ENCODE measurements around the gene TSHZ3.

The TSHZ3 gene

GRCh38 chr19:31261019-31261602, 88.1 kb downstream of the TSHZ3 start:
- no peak for DNase-seq (ENCODE audit: low spot score)

GRCh38 chr19:31260171-31260933, 88.9 kb downstream of the TSHZ3 start:
- no peak for DNase-seq (ENCODE audit: low spot score)

- no peak for DNase-seq (ENCODE audit: low spot score)
These were observed 90.8 kb downstream of the TSHZ3 start for GRCh38 chr19:31258211-31259052.

DNA sequence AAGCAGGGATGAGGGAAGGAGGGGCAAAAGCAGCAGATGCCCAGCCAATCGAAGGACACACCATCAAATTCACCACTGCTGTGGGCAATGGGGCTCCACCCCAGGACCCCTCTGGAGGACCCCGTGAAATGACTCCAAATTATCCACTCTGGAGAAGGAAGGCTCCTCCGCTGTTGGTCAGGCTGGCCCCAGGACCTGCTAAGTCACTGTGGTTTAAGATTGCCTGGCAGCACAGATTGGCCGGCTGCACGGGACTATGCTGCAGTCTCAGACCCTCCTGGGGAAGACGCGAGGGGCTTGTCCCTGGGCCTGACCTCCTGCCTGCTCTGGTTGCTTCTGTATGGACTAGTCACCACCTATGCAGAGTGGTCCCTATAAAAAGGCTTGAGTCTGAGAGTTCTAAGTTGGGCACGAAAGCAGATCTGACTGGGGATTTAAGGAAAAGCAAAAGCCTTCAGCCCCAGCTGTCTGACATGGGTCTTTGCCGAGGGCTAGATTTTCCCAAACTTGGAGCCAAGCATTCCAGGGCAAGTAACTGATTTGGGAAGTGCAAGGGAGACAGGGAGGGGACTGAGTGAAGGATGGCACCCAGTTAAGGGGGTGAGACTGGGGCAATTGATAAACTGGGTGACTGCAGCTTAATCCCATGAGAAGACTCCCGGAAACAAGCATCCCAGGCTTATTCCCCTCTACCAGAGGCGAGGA, 91.7 kb downstream of the TSHZ3 start:
- no peak for DNase-seq (ENCODE audit: low spot score)

- no peak for DNase-seq (ENCODE audit: low spot score)
These were observed 92.2 kb downstream of the TSHZ3 start for GRCh38 chr19:31257025-31257424.

DNA sequence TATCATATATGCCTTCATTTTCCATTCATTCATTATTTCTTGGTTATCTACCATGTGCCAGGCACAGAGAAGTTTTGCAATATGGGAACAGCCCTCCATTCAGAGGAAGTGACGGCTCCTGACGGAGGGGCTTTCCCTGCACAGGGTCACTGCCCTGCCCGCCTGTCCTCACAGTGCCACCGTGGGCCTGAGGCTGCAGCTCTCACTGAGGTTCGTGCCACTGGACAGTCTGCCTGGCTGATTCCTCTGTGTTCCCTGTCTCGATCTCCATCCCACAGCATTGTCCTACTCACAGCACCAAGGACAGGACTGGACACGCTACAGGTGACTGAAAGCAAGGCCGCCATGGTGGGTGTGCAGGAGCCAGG, 92.7 kb downstream of the TSHZ3 start:
- DNase-seq (ENCODE audit: low spot score): no peak

DNA sequence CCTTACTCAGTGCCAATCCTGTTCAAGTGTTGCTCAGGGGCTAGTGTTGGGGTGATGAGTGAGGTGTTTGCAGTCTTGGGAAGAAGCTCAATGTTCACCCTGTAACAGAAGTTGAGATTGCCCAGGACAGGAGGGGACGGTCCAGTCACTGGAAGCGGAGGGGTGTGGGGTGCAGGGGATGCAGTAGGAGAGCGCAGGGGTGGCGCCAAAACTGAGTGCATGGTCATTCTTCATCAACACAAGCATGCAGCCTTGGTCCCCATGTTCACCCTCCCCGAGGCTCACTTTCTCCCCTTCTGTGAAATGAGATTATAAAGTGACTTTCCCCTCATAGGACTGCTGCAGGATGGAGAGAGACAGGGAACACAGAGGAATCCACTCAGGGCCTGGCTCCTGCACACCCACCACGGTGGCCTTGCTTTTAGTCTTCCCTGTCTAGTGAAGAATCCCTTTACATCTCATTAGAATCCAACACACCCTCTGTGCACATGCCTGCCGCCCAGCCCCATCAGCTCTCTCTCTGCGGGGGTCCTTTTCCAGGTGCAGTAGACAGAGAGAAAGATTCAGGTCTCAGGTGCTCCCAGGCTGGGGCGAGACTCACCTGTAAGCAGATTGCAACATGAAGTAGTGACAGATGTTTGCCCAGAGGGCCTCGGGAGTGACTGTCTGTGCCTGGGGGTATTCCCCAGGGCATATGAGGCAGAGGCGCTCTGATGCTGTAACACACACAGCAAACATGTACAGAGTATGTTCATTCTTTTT, 93.2 kb downstream of the TSHZ3 start:
- DNase-seq (ENCODE audit: low spot score): no peak

GRCh38 chr19:31255174-31255799, 93.9 kb downstream of the TSHZ3 start:
- no peak for DNase-seq (ENCODE audit: low spot score)

DNA sequence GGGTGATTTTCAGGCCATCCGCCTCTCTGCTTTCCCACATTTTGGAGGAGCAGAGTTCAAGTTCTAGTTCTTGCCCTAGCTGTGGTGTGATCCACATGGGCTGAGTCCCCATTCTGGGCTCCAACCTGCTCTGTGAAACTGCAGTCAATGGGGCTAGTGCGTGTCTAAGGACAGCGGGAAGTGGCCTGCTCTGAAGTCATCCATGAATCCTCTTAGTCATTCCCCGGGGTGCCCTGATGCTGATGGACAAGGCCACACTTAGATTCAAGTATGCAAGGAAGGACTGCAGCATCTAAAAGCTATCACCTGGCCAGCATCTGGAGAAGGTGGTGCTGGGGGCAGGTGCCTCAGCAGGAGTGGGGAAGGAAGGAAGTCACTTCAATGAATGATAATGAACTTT, 94.6 kb downstream of the TSHZ3 start:
- DNase-seq (ENCODE audit: low spot score): no peak

DNA sequence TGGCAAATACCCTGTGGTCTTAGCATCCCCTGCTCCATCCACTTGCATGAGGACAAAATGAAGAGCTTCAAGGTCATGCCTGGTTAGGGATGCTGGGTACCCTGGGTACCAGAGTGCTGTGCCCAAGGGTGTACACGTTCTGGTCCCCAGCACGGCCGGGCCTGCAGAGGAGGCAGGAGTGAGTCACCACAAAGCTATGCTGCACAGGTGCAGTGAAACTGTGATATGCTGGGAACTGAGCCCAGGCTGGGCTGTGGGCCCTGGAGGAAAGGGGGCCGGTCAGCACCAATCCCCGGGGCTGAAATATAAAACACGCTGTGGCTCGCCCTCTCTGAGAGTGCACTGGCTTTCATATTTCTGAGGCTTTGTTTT, 95.1 kb downstream of the TSHZ3 start:
- DNase-seq (ENCODE audit: low spot score): peak; percentile 10

- DNase-seq (ENCODE audit: low spot score): no peak
These were observed 95.6 kb downstream of the TSHZ3 start for GRCh38 chr19:31253526-31254179.

DNA sequence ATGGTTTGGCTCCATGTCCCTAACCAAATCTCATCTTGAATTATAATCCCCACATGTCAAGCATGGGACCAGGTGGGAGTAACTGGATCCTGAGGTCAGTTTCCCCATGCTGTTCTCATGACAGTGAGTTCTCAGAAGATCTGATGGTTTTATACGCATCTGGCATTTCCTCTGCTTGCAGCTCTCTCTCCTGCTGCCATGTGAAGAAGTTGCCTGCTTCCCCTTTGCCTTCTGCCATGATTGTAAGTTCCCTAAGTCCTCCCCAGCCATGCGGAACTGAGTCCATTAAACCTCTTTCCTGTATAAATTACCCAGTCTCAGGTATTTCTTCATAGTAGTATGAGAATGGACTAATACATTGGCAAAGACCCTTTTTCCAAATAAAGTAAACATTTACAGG, 96.8 kb downstream of the TSHZ3 start:
- DNase-seq (ENCODE audit: low spot score): no peak

DNA sequence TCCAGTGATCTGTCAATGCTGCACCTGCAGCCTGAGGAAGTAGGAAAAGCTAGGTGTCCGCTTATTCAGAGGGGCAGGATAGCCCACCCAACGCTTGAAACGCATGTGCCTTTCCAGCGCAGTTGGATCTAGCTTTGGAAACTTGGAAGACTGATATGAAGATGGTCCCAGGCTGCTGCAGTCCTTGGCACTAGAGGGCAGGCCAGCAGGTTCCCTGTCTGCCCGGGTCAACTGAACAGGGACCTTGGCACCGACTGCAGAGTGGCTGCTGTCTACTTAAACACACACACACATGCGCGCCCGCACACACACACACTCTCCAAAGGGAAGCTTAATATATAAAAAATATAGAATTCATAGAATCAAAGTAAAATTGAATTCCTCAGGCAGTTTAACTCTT, 100.0 kb downstream of the TSHZ3 start:
- no peak for DNase-seq (ENCODE audit: low spot score)

DNA sequence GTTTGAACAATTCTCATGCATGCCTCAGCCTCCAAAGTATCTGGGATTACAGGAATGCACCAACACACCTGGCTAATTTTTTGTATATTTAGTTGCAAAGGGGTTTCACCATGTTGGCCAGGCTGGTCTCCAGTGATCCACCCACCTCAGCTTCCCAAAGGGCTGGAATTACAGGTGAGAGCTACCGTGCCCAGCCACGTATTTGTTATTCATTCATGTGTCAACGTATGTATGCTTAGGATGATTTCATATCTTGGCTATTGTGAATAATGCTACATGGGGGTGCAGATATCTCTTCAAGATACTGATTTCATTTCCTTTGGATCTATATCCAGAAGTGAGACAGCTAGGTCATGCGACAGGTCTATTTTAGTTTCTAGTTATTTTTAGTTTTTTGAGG, 113.4 kb downstream of the TSHZ3 start:
- DNase-seq (ENCODE audit: low spot score): no peak

GRCh38 chr19:31233295-31233800, 115.9 kb downstream of the TSHZ3 start:
- DNase-seq (ENCODE audit: low spot score): no peak

DNA sequence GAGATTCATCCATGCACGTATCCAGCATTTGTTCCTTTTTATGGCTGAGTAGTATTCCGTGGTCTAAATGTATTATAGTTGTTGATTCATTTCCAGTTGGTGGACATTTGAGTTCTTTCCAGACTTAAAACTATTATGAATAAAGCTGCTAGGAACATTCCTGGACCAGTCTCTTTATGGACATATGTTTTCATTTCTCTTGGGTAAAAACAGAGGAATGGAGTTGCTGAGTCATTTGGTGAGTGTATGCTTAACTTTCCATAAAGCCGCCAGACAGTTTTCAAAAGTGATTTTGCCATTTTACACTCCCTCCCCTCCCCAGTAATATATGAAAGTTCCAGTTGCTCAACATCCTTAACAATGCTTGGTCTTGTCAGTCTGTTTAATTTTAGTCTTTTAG, 116.4 kb downstream of the TSHZ3 start:
- DNase-seq (ENCODE audit: low spot score): no peak

DNA sequence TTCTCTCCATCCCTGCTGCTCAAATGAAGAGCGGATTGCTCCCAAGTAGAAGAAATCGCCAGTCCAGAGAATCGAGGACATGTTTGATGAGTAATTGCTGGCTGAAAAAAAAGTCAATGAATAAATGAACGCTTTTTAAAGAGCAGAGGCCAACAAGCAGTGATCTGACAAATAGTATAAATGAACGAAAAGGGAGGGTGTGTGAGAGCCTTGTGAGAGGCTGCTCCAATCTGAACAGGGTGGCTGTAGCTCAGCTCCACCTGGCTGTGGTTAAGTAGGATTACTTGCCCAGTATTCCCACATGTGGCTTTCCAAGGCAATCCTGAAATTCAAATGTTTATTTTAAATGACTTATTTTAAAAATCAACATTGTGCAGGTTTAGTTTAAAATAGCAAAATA, 117.1 kb downstream of the TSHZ3 start:
- DNase-seq (ENCODE audit: low spot score): no peak

DNA sequence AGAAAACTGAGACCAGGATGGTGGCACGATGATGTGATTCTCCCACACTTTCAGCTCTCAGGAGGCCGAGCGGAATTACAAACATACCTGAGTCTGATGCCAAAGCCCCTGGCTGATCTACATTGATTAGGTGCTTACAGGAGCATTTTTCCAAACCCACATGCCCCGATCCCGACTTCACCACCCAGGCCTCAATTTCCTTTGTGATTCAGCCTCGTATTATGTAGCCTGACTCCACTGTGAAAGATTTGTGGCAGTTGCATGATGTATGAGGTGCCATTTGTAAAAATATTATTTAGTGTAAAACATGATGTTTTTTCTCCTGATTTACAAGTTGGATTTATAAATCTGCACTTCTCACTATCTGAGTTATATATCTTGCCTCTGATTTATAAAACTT, 118.0 kb downstream of the TSHZ3 start:
- DNase-seq (ENCODE audit: low spot score): no peak

GRCh38 chr19:31226151-31226935, 122.9 kb downstream of the TSHZ3 start:
- DNase-seq (ENCODE audit: low spot score): no peak
